T-helper 2 cell treated with Interferon-gamma antibody and Interleukin-4, amounts not matched to agents 100 ng/mL and 5 ng/mL, for 36 hours (primary cell): Measurements from ENCODE around the gene KCP. TPM values are rescaled to one million over a fixed set of nuclear protein-coding genes. Genes with fewer than 3 reads are reported as not detected.
"Not testable (repeated sequence)": the region's sequence is repeated elsewhere in the genome, so short reads cannot be mapped to it uniquely, and the experiment has no call there.

Source experiments
- intact Hi-C: fragments of 100-400 bp; cut with micrococcal nuclease; formaldehyde crosslinking; loops from one replicate; pipeline ENCODE4 v1.15.1; 2023
- total RNA-seq: library from RNA; stranded (reverse); gene quantifications from 2 replicates; pipeline ENCODE4 v1.2.3, GENCODE V29; 2022

Gene KCP
- total RNA-seq, 1 donor from 2014 or later, result 0.09 TPM

DNA sequence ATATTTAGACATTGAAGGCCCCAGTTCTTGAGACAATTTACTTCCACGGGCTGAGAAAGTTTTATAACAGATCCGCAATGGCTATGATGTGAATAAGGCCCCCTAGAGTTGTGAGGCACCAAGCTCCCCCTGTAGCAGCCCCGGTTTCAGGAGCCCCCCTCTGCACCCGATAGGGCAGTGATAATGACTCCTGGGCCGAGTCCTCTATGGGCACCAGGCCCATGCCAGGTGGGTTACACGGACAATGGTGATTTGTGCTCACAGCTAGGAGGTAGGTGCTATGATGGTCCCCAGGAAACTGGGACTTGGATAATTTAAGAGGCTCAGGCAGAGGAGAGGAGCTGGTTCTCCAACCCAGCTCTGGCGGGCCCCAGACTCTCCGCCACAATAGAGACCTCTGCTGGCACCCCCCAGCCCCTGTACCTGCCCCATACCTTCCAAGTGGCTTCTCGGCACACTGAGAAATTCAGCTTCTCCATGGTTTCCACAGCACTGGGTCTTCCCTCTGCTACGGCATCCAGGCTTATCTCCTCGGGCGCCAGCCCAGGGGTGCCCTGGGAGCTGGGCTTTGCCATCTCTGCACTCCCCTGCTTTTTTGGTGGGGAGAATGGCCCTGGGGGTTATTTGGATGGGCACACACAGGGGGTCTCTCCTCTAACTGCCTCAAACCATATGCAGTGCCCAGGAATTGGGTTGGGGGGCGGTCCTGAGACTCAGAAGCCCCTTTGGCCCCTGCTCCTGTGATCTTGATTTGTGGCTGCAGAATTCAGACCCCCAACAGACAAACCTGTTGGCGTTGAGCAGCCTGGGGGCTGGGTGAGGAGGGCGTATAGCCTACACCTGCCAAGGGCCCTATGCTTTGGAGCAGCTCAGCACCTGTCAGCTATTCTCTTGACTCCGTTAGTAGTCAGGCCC is 12.2 kb upstream of the KCP start:
- intact Hi-C loops, result no loop called here

DNA sequence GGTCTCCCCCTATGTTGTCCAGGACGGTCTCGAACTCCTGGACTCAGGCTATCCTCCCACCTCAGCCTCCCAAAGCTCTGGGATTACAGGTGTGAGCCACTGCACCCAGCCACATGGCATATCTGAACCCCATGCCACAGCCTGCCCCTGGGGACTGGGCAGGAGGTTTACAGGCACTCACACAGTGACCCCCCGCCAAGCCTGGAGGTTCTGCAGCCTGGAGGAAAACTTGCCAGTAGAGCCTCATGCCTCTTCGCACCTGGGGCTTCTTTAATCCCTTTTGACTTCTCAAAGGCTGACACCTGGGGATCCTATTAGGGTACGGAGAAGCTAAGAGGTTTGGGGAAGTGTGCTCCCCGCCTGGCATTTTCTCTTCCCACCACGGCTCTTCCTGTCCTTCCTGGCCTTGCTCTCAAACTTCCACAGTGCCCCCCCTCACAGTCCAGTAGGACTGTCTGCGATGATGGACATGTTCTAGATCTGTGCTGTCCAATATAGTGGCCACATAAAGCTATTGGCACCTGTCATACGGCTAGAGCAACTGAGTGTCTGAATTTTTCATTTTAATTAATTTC is 11.4 kb upstream of the KCP start:
- intact Hi-C loops, result no loop called here

DNA sequence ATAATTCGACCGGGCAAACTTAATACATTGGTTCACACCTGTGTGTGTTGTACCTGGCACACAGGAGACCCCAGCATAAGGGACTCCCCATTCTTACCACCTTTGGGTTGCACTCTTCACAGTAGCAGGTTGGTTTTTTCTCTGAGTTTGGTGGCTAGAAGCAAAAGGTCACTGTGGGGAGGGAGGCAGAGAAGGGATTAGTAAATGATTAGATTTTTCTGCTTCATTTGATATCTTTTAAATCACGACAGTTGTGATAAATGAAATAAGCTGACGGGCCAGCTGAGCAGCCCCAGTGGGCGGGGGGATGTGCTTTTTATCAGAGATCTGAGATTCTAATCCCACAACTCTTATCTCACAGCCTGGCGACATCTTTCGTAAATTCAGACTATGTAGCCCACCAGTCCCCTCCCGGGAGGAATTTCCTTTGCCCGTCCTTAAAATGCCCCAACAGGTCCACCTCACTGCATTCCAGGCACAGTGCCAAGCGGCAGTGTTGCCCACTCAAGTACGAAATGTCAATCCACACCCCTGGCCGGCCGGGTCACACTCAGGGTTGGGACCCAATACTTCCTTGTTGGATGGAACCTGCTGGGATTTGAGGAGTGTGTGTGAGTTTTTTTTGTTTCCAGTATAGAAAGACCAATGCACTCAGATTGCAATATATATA is 10.5 kb upstream of the KCP start:
- intact Hi-C loops, result no loop called here

DNA sequence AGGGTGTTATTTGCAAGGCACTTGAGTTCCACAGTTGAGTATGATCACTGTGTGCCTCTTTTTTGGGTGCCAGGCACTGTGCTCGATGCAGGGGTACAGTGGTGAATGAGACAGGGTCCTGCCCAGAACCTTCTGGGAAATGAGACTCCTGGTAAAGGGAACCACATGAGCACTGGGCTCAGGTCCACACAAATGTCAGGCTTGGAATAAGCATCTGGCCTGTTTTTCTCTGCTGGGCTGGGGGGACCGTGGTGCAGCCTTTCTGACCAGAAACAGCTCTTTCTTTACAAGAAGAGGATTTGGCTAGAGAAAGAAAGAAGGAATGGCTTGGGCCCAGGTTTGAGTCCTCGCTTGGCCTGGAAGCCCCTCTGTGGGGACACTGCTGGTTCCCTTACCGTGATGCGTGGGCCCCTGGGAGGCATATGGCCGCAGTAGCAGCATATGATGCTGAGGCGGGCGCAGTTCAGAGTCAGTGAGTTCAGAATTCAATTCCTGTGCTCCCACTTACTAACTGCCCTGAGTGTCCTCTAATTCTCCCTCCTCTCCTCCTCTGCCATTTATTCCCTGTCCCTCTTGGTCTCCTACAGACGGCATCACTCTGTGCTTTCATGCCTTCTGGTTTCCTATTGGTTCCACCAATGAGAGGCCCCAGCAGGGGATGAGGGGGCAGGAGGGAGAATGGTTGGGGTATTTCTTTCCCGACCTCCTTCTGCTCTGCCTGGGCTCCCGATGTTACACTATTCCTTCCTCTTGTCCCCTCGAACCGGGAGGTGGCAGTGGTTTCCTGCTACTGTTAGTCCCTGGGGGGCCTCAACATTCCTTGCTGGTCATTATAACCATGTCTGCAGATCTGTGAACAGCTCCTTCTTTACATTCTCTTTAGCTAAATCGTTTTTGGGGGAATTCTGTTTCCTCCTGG is 9.6 kb upstream of the KCP start:
- intact Hi-C loops, result no loop called here

DNA sequence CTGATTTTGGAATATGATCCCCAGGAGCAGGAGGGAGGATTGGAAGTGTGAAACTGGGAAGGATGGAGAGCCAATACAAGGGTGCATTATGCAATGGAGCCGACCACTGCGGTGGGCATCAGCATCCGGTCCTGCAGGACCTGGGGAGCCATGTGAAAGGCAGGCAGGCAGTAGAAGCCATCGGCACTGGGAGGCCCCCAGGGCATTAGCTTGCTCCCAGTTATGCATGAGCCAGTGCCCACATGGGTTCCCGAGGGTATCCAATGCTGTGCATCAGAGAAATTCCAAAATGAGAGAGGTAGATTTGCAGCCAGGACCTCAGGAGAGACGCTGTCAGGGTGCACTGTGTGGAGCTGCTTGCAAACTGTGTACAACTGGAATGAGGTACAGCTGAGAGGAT is 8.7 kb upstream of the KCP start:
- intact Hi-C loops, result no loop called here

DNA sequence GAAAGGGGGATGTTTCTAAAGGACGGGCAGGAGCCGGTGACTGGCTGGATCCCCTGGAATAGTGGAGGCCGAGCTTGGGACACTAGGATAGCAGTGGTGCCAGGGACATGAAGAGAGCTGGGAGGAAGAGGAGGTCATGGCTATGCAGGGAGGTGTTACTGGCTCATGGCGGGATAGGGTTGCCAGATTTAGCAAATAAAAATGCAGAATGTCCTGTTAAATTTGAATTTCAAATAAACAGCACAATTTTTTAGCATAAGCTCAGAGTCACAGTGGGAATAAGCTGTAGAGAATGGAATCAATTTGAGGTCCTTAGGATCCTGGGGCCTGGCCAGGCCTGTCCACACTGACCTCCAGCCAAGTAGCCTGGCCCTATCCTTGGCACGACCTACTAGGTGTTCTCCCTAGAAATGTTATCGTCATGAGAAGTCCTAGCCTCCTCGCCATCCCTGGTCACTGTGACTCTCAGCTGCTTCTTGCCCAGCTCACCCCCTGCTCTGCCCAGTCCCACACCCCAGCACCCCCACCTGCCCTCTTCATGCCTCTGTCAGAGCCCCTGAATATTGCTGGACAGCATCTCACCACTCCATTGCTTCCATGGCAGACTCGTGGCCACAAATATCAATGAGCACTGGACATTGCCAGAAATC is 7.6 kb upstream of the KCP start:
- intact Hi-C loops, result no loop called here

DNA sequence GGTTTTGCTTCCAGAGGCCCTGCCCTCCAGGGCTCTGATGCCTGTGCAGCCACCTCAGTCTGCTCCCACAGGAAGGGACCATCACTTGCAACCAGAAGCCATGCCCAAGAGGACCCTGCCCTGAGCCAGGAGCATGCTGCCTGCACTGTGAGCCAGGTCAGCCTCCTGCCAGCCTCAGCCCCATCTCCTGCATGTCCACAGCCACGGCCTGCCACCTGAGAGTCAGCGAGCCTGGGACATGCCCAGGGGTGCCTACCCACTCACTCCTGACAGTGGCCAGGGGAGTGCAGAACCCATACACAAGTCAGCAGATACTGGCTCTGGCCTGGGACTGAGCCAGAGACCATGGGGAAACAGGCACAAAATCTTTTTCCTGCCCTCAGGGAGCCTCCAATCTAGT is 6.6 kb upstream of the KCP start:
- intact Hi-C loops, result no loop called here

DNA sequence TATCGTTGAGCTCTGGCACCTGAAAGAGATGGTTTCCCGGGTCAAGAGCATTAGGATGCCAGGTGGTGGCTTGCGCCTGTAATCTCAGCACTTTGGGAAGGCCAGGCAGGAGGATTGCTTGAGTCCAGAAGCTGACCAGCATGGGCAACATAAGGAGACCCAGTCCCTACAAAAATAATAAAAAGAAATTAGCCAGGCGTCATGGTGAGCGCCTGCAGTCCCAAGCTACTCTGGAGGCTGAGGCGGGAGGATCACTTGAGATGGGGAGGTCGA is 6.1 kb upstream of the KCP start:
- intact Hi-C loops, result no loop called here

DNA sequence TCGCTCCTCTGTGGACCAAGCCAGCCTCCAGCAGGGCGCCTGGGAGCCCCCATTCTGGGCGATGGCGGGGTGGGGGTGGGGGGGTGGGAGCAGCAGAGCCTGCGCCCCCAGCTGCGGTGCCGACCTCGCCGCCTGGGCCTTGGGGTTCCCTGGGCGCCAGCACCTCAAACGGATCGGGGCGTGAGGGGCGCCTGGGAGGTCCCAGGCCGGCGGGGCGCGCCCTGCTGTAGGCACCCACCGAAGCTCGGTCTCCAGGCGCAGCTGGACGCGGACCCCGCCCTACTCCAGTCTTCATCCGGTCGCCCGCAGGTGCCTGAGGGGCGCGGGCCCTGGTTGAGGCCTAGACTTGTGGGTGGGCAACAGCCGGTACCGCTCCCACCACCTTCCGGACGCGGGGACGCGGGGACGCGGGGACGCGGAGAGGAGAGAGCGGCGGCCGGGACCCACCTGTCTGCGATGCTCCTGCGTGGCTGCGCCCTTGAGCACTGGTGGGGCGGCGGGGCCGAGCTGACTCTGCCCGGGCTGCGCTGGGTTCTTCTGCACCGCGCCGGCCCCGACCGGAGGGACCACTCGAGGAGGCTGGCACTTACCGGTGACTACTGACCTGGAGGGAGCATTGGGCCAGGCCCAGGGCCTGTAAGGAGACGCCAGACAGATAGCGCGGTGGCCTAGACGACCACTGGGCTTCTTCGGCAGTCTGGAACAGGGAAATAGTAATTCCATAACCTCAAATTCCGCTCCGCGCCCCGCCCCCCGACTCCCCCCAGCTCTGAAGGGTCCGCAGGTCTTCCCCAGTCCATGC is 5.5 kb upstream of the KCP start:
- intact Hi-C loops, result no loop called here

DNA sequence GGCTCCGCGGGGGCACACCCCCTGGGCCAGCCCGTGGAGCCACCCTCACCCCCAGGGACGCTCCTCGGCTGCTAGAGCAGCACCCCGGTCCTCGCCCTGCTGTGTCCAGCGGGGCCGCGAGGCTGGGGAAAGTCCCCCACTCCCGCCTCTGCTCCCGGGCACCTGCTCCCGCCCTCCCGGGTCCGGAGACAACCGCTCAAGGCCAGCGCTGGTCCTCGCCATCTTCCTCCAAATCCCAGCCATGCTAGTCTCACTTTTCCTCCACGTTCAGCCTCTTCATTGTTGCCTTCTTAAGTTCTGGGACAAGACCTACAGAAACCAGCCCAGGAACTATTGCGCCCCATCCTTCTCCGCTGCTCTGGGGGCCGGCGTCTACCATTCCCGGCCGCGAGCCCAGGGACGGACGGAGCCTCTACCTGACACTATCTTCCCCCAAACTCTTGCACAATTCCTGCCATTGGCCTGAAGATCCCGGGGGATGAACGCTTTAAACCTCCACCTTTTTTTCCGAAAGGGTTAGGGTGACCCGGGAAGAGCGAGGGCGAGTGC is 4.8 kb upstream of the KCP start:
- intact Hi-C loops, result no loop called here

DNA sequence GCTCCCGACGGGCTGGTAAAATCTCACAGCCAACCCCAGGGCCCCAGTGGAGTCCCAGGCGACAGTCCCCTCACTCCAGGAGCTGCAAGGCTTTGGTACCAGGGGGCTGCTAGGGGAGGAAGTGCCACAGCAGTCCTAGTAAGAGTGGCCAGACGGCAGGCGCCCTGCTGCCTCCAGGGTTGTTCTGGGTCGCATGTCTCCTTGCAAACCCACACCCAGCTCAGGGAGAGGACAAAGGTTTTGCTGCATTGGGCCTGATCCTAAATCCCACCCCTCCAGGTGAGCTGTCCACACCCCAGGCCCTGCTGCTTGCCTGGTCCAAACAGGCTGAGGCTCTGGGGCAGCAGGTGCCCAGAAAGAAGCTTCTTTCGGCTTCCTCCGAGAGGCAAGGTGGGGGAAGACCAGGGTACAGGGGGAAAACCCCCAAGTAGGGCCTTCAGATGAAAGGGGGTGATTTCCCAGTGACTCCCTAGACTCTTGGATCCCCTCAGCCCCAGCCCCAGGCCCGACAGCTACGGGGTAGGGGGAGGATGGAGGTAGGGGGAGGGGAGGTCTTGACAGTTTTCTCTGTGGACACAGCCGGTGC is 4.2 kb upstream of the KCP start:
- intact Hi-C loops, result no loop called here

DNA sequence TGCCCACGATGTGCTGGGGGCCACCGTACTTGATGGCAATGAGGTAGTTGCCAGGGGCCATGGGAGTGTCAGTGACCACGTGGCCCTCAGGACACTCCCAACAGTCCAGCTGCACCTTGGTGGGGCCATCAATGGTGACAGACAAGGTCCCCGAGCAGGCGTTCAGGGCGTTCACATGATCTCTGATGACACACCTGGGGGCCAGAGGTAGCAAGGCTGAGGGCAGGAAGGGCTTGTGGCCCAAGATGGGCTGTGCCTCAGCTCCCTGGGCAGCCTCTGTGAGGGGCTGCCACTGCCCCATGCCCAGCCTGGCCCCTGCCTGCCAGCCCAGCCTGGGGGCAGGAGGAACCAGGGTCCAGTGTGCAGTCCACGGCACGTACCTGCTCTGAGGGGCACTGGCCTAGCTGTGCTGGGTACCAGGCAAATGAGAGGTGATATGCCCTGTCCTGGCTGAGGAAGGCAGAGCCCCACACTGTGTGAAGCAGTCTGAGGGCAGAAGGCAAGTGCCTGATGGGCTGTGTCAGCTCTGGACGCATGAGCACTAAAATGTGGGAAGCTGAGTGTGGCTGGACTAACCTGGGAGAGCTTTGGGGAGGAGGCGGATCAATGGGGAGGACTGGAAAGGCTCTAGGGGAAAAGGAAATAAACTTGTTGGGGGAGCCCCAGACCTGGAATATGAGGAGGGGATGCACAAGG is 3.5 kb upstream of the KCP start:
- intact Hi-C loops, result no loop called here

DNA sequence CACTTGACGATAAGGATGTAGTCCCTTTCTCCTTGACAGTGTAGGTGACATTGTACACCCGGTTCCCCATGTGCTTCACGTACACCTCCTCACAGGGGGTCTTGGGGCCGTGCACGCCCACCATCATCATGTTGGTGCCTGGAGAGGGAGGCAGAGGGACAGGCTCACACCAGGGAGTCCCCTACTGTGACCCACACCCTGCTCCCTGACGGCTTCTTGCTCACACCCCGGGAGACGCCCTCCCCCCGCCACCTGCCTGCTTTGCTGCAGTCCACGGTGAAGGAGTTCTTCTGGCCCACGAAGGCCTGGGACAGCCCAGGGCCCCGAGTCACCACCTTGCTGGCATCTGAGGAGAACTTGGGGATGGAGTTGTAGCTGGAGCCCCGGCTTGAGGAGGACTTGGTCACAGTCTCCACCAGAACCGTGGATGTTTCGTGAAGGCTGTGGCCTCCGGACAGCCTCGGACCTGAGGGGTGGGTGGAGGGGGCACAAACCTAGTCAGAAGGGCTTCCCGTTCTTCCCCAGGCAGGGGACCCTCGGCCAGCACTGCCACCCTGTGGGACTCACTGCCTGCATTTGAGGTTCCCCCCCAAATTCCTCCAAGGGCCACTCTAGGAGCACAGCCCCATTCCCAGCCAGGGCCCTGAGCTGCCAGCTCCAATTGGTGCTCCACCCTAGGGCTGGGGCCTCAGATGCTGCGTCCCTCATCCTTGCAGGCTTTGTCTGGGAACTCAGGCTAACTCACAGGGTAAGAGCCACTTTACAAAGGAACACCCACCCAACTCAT is 2.4 kb upstream of the KCP start:
- intact Hi-C loops, result not testable (repeated sequence)

DNA sequence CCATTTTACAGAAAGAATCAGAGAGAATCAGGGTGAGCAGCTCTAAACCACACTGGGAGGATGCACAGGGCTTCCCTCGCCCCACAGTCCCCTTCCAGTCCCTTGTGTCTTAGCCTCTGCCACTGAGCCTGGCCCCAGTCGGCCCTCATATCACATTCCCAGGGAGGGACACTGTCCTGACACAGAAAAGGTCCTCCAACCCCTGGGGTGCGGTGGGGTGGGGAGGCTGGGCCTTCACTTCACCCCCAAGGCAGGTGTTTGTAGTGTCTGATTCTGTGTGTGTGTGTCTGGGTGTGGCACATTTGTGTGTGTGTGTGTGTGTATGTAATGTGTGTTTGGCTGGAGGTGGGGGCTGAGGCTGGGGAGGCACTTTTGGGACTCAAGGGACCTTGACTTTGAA is 1.8 kb upstream of the KCP start:
- intact Hi-C loops, result no loop called here

DNA sequence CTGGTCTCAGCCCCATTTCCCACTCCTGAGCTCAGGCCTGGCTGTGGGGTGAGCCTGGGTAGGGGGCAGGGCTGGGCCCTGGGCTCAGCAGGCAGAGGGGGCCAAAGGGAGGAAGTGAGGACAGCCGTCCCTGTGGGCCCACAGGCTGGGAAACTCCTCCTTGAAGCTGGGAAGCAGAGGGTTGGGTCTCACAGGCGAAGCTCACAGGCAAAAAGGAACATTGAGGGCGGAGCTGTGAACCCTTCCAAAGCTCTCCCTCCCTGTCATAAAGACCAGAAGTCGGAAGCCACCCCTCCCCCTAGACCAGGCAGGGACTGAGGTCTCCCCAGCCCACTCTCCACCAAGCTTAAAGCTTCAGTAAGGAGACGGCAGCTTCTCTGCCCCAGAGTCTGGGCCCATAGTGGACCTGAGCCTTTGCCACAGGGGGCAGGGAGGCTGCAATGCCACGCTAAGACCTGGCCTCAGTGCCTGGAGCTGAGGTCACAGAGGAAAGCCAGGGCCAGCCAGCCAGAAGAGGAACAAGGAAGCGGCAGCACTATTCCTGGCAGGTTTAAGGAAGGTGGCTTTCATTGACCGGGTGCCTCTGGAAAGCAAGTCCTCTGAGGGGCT is 1.0 kb upstream of the KCP start:
- intact Hi-C loops, result no loop called here

DNA sequence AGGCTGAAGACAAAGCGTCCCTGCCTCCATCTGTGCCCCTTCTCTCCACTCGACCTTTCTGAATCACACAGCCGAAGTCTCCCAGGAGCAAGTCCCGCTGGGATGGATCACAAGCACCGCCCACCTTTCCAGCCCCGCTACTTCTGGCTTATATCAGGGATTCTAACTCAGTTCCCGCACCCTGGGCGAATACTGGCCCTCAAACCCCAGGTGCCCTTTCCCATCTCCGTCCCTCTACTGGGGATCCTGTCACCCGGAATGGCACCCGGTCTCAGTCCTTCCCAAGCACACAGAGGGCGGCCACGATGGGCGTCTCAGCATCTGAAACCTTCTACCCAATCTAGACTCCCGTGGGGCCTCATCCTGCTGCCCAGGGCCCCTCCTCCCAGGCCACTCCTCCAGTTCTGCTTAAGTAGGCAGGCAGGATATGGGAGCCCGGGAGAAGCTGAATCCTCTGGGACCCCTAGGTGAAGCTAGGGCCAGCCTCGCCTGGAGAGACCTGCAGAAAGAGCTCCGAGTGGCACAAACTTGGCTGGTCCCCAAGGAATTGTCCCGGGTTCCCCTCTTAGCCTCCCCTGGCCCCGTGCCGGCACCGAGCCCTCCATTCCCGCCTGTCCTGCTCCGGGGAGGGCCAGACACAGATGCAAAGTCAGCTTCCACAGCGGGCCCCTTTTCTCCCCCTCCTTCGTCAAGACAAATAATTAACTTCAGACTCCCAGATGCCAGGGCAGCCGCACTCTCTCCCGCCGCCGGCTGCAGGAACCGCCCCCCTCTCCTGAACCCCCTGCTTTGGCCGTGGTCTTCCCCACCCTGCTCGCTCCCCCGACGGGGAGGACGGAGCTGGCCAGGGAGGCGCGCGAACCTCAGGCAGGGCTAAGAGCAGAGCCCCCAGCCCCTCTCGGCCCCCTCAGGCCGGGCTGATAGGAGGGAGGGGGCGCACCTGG is 612 bp downstream of the KCP start:
- intact Hi-C loops, result no loop called here
